PC-3 (cell line): ENCODE measurements around the gene FAM53C.

Experiments used
- CTCF ChIP-seq: fragments of 300-600 bp; sonication (generic); conservative IDR thresholded peaks from 2 replicates; pipeline ENCODE4 v1.5.1; 2017; ENCODE audit warnings: antibody characterized with exemption, low read depth, mild to moderate bottlenecking, low read length
- EZH2 ChIP-seq: fragments of 300-600 bp; sonication (generic); IDR thresholded peaks from one replicate; pipeline ENCODE4 v1.6.1; 2017; ENCODE audit warnings: antibody characterized with exemption, mild to moderate bottlenecking, low read length; ENCODE audit not compliant: unreplicated experiment
- EZH2phosphoT487 ChIP-seq: fragments of 300-600 bp; sonication (generic); IDR thresholded peaks from 2 replicates; pipeline ENCODE4 v1.6.1; 2018; ENCODE audit warnings: mild to moderate bottlenecking, antibody characterized with exemption, low read length, borderline replicate concordance

GRCh38 chr5:138331449-138332368, 6.4 kb upstream of the FAM53C start, which contains the start of gene CDC25C:
- TF ChIP-seq EZH2 (no peak), CTCF (no peak), EZH2phosphoT487 (no peak)
